Nephron (organoid): ENCODE measurements around the gene ZNF766.
"Not testable (repeated sequence)": the region's sequence is repeated elsewhere in the genome, so short reads cannot be mapped to it uniquely, and the experiment has no call there.

Experiments used
- H3K27ac Mint-ChIP-seq, 3 experiments: 2 replicates each; pipeline ENCODE4 v1.8.0; 2020; ENCODE audit warnings: mixed read lengths in 3 of 3, mild to moderate bottlenecking in 2 of 3, moderate library complexity in 1 of 3
- H3K27me3 Mint-ChIP-seq: 2 replicates; pipeline ENCODE4 v1.8.0; 2021; ENCODE audit warnings: low read depth, mild to moderate bottlenecking, moderate library complexity, mixed read lengths
- H3K36me3 Mint-ChIP-seq: 2 replicates; pipeline ENCODE4 v1.8.0; 2020; ENCODE audit warnings: low read depth, mixed read lengths
- H3K4me1 Mint-ChIP-seq: 2 replicates; pipeline ENCODE4 v1.8.0; 2020; ENCODE audit warnings: mixed read lengths
- H3K4me3 Mint-ChIP-seq, 3 experiments: 2 replicates each; pipeline ENCODE4 v1.8.0; 2020; ENCODE audit warnings: mild to moderate bottlenecking in 3 of 3, mixed read lengths in 3 of 3, moderate library complexity in 2 of 3
- H3K9me3 Mint-ChIP-seq: 2 replicates; pipeline ENCODE4 v1.8.0; 2020; ENCODE audit warnings: mixed read lengths
- CTCF ChIP-seq, 3 experiments: fragments of 200-600 bp; sonication (generic); IDR thresholded peaks; one replicate each; pipeline ENCODE4 v1.5.0; 2021; ENCODE audit warnings: antibody characterized with exemption in 3 of 3; ENCODE audit not compliant: unreplicated experiment in 3 of 3

Gene ZNF766

GRCh38 chr19:52275988-52276387 is 6.6 kb downstream of the ZNF766 start:
- H3K27me3 Mint-ChIP-seq: peaks cover 3% of the 10 kb centered on the region
- H3K27ac Mint-ChIP-seq: no peak overlapping the region
- peaks cover 65% of the 10 kb centered on the region for H3K9me3 Mint-ChIP-seq
- no peak overlapping the region for H3K4me3 Mint-ChIP-seq
- peaks cover 90% of the 10 kb centered on the region for H3K36me3 Mint-ChIP-seq
- TF ChIP-seq CTCF (IDR thresholded peaks at IDR 0.05; ENCODE audit: unreplicated experiment in 3 of 3): no peak
- peaks cover 10% of the 10 kb centered on the region for H3K4me1 Mint-ChIP-seq

DNA sequence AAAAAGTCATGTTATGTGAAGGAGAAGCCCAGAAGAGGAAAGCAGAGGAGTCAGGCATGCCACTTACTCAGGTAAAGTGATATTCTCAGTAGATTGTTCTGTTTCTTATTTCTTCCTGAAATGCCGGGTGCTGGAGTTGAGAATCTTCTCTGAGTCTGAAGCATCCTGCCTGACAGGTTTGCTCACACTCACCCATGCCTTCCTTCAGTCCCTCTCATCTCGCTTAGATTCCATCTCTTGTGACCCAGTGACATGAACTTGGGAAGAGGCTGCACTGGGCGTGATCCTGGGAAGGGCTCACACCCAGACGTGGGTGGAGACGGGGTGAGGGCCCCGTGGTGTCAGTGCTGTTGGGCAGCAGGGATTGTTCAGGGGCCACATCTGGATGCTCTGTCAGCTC is 8.1 kb downstream of the ZNF766 start:
- Mint-ChIP-seq H3K27ac (no peak overlapping the region), H3K4me3 (no peak overlapping the region), H3K27me3 (peaks cover 3% of the 10 kb centered on the region), H3K9me3 (peaks cover 61% of the 10 kb centered on the region), H3K4me1 (peaks cover 3% of the 10 kb centered on the region), H3K36me3 (peaks cover 92% of the 10 kb centered on the region)
- TF ChIP-seq CTCF (IDR thresholded peaks at IDR 0.05; ENCODE audit: unreplicated experiment in 3 of 3): no peak

DNA sequence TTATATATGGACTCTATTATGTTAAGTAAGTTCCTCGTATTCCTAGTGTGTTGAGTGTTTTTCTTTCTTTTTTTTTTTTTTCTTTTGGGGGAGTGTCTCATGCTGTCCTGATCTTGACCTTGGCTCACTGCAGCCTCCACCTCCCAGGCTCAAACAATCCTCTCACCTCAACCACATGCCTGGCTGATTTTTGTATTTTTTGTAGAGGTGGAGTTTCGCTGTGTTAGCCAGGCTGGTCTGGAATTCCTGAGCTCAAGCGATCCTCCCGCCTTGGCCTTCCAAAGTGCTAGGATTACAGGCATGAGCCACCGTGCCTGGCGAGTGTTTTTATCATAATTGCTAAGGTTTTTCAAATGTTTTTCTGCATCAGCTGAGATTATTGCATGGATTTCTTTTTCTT is 16.9 kb downstream of the ZNF766 start:
- Mint-ChIP-seq H3K9me3 (peaks cover 33% of the 10 kb centered on the region), H3K4me1 (no peaks in the 10 kb centered on the region), H3K27ac (no peak overlapping the region), H3K36me3 (peaks cover 97% of the 10 kb centered on the region), H3K4me3 (no peak overlapping the region), H3K27me3 (peaks cover 3% of the 10 kb centered on the region)
- TF ChIP-seq CTCF (IDR thresholded peaks at IDR 0.05; ENCODE audit: unreplicated experiment in 3 of 3): no peak

DNA sequence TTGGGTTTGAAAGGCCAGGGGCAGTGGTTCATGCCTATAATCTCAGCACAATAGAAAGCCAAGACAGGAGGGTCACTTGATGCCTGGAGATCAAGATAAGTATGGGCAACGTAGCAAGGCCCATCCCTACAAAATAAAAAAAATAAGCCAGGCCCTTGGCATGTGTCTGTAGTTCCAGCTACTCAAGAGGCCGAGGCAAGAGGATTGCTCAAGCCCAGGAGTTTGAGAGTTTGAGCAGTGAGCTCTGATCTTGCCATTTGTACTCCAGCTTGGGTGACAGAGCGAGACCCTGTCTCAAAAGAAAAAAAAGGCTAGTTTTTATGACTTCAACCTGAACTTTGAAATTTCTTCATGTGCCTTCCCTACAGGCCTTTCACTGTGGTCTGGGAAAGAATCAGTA is 22.4 kb downstream of the ZNF766 start:
- no peak for TF ChIP-seq CTCF (IDR thresholded peaks at IDR 0.05; ENCODE audit: unreplicated experiment in 3 of 3)
- peaks cover 81% of the 10 kb centered on the region for H3K36me3 Mint-ChIP-seq
- no peaks in the 10 kb centered on the region for H3K27me3 Mint-ChIP-seq
- no peak overlapping the region for H3K27ac Mint-ChIP-seq
- H3K4me1 Mint-ChIP-seq: peaks cover 3% of the 10 kb centered on the region
- H3K4me3 Mint-ChIP-seq: no peak overlapping the region
- H3K9me3 Mint-ChIP-seq: peaks cover 18% of the 10 kb centered on the region

GRCh38 chr19:52292946-52293345 is 23.6 kb downstream of the ZNF766 start:
- not testable (repeated sequence) for H3K27ac Mint-ChIP-seq, H3K27me3 Mint-ChIP-seq, H3K4me3 Mint-ChIP-seq, H3K4me1 Mint-ChIP-seq
- H3K36me3 Mint-ChIP-seq: peaks cover 78% of the 10 kb centered on the region
- H3K9me3 Mint-ChIP-seq: peaks cover 17% of the 10 kb centered on the region

GRCh38 chr19:52296400-52296772 is 27.0 kb downstream of the ZNF766 start:
- H3K27ac Mint-ChIP-seq: peak overlapping the region; percentile 79 to 83 (median 82)
- H3K27me3 Mint-ChIP-seq: no peaks in the 10 kb centered on the region
- H3K4me3 Mint-ChIP-seq: peak overlapping the region; percentile 88 to 91 (median 89)
- TF ChIP-seq CTCF (IDR thresholded peaks at IDR 0.05; ENCODE audit: unreplicated experiment in 3 of 3): no peak
- H3K9me3 Mint-ChIP-seq: peaks cover 35% of the 10 kb centered on the region
- H3K4me1 Mint-ChIP-seq: peaks cover 10% of the 10 kb centered on the region
- H3K36me3 Mint-ChIP-seq: peaks cover 81% of the 10 kb centered on the region
